ENCODE measurements around the gene NKAIN2.
"Not testable (repeated sequence)": the region's sequence is repeated elsewhere in the genome, so short reads cannot be mapped to it uniquely, and the experiment has no call there.

The NKAIN2 gene

DNA sequence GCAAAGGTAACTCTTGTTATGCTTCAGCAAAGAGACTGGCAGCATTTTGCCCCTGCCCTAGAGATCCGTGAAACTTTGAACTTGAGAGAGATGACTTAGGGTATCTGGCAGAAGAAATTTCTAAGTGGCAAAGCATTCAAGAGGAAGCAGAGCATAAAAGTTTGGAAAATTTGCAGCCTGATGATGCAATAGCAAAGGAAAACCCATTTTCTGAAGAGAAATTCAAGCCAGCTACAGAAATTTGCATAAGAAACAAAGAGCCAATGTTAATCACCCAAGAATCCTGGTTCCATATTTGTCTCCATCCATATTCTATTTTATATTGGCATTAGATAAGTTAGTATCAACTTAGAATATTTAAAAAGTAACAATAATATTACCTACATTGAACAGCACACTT lies 934.1 kb downstream of the NKAIN2 start:
- DNase-seq, result not testable (repeated sequence)

DNA sequence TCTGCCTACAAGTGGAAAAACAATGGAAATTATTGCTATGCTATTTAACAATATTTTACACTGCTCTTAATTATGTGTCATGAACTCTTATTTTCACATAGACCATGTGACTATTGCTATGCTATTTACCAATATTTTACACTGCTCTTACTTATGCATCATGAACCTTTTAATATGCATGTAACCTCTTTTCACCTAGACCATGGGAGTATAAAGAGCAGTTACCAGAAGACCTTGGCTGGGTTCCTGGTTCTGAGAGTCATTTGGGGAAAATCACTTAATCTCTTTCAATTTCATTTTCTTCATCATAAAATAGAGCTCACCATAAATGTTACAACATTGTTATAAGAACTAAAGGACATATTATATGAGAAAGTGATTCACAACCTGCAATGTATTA lies 934.8 kb downstream of the NKAIN2 start:
- DNase-seq, result no peak

DNA sequence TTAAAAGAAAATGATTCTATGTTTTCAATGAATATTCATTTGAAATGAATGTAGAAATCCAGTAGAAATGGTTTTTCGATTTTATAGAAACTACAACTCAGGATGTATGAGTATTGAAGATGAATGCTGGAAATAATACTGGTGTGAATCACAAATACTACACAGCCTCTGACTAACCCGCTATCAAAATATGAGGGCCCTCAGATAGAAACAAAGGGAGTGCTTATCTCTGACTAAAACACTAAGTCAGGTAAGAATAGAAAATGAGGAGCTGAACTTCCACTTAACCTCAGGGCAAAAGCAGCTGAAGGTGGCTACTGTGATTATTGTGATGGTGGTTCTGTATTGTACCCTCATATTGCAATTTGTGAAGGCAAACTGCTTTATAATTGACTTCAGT lies 937.7 kb downstream of the NKAIN2 start:
- no peak for DNase-seq

DNA sequence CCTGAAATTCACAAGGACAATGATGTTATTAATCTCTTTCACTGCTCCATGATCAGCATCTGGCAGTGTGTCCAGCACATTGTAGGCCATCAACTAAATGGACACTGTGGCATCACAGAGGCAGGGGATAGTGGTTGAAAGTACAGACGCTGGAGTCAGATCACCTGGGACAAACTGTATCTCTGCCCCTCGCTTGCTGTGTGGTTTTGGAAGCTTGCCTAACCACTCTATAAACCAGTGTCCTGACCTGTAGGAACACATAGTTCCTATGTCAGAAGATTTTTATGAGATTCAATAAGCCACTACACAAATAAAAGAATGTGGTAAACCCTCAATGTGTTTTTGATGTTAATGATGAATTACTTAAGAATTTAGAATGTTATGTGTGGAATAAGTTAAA lies 939.3 kb downstream of the NKAIN2 start:
- DNase-seq, result no peak

DNA sequence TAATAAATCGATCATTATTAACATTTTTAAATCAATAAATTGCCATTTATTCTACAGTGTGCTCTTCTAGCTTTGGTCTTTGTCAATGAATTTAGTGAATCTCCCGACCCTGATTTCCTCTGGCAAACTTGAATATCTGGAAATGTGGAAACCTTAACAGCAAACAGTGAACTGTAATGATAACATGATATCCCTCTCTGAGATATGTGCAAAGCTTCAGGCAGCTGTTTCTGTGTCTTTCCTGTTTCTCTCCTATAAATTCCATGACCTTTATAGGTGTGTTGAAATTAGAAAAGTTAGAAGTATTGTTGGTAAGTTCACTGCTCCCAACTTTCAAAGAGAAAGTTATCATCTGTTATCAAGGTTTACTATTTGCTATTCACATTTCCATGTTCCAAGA lies 939.8 kb downstream of the NKAIN2 start:
- DNase-seq, result no peak

DNA sequence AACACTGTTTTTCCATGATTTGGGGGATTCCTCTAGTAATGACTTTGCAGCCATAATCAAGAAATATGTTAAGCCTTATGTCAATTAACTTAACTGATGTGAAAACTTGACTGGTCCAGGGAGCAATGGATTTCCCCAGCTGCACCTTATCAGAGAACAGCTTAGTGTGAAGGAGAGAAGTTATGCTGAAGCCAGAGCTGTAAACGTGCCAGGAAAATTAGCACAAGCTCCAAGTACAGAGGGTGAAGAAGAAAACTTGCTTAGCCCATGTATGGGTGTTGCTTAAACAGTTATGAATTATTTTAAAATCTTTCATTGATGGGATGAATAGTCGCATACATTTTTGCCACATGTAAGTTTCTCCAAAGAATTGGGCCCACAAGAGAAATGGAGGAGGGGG lies 943.7 kb downstream of the NKAIN2 start:
- DNase-seq, result no peak

DNA sequence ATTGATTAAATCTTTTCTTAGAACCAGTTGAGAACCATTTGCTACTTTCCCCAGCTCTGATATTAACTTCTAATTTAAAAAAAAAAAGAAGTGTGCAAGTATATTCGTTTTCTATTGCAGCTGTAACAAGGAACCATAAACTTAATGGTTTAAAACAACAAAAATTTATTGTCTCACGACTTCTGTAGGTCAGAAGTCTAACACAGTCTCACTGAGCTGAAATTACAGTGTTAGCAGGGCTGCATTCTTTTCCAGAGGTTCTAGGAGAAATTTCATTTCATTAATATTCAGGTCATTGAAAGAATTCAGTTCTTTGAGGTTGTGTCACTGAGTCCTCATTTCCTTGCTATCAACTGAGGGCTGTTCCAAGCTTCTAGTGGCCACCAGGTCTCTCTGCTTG lies 945.1 kb downstream of the NKAIN2 start:
- no peak for DNase-seq

DNA sequence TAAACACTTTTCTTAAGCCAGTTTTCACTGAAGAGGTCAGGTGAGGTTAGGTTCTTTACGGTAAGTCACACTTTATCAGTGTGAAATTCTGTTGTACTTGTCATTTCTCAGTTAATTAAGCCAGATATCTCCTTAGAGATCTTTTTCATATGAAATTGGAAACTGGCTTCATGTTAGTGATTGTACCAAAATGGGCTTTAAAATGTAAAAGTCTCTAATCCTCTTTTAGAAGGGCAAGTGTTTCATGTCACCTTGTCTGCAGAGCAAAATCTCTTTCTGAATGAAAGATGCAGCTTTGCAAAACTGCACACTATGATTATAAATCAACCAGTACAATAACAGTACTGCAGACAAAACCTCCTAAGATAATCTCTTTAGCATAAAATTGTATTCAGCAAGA lies 949.3 kb downstream of the NKAIN2 start:
- DNase-seq, result no peak

DNA sequence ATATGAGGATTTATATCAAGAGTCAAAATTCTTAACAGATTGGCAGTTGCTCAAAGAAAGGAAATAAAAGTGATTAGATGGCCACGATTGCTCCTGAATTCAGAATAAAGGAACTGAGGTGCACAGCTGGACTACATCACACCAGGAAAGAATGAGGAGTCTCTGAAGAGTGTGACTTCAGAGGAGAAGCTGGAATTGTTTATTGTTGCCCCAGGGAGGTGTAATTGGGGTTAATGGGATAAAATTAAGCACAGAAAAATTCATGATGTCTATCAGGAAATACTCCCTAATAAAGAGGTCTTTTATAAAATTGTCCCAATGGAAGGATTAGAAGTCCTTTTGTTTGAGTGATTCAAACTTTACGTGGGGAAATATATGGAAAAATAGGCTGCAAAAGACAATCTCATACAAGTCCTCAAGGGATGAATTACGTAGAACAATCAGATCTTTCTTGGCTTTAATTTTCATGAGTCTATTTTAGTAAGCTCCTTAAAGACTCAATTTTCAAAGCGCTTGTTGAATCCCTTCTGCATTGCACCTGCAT lies 950.0 kb downstream of the NKAIN2 start:
- no peak for DNase-seq

- DNase-seq, result no peak
Observed at GRCh38 chr6:124755321-124755720, 951.7 kb downstream of the NKAIN2 start.

GRCh38 chr6:124757560-124757959 lies 953.9 kb downstream of the NKAIN2 start:
- DNase-seq, result no peak

DNA sequence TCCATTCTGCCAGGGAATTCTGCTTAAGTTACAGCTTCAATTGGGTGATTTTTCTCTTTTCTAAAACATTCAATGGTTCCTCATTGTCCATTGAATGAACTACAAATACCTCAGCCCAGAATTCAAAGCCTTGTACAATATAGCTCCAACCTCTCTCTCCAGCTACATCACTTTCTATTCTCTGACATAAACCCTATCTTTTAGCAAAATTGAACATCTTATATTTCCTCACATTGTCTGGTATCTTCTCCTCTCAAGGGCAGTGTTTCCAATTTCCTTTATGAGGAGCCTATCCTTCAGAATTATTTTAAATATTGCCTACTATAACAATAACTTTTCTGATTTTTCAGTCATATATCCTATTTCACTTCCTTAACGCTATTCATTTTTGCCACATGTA lies 955.0 kb downstream of the NKAIN2 start:
- DNase-seq, result no peak

DNA sequence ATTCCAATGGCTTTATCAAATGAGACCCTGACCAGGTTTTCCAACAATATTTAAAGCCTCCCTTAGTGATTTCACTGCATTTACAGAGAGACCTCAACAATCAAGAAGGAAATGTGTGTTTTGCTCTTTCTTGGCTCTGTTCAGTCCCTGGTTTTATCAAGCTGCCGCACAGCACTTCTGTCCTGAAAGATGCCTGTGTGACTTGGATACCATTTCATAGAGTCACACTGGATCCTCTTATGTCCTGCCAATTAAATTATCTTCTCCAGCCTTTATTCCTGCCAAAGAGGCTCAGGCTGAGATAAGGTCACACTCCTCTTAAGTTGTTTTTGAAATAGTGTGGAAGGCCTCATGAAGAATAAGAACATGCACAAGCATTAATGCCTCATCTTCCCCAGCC lies 961.6 kb downstream of the NKAIN2 start:
- DNase-seq, result no peak

- DNase-seq, result no peak
Observed at GRCh38 chr6:124768224-124768623, 964.6 kb downstream of the NKAIN2 start.

DNA sequence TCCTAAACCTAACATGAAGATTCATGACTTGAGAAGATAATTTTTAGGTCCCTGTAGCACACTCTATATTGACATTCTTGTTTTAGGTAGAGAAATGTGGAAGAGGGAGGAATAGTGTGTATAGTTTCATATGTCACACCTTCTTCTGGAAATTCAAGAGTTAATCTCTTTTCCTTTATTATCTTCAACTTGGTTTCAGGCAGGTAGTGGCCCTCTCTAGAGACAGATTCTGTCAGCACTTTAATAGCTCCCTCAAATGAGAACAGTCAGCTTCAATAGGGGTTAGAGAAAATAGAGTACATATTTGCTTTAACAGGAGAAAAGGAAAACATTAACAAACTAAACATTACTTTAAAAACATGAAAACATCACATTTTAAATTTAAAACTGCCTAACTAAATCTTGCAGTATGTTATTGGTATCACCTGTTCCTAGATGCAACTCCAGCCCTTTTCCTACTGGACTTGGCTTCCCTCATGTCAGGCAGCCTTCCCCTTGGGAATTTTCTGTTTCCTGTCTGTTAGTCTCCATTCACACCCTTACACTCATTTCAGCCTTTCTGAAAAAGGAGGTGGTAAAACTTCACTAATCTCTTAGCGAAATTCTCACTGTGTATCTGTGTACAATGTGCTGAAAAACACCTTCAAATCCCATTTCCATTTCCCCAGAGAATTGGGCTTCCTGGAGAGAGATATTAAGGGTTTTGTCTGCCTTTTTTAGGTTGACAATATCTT lies 966.3 kb downstream of the NKAIN2 start:
- DNase-seq, result no peak

GRCh38 chr6:124770784-124771183 lies 967.1 kb downstream of the NKAIN2 start:
- DNase-seq, result no peak

GRCh38 chr6:124772733-124773319 lies 969.2 kb downstream of the NKAIN2 start:
- DNase-seq, result no peak

- DNase-seq, result no peak
Observed at GRCh38 chr6:124775121-124775520, 971.5 kb downstream of the NKAIN2 start.

DNA sequence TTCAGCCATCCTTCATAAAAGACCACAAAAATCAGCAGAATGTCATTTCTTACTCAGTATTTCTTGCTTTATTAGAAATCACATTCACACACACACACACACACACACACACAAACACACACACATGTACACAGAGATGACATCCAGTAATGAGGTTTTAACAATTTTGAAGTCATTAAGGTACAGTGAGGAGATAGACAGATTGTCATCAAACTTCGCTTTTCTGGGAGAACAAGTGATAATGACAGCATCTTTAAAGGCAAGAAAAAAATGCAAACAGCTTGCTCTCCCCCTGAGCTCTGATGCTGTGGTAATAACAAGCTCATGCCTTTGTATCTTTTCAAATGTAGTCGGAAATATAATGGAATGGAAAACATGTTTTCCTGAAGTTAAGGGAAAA lies 974.2 kb downstream of the NKAIN2 start:
- no peak for DNase-seq

DNA sequence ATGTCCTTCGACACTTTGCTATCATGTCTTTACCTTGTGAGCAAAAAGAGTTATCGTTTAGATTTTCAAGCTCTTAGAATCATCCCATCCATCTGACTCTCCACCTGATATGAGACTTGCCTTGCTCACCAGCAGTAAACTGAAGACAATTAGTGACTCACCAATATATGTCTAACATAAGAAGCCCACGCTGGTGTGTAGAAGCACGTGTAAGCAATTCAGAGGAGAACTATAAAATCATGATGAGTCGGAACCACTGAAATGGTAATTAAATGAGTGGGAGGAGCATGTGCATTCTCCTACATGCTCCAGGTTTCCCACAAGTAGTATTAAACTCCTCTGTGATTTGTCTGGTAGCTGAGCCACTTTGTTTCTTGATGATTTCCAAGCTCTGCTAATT lies 977.0 kb downstream of the NKAIN2 start:
- no peak for DNase-seq

DNA sequence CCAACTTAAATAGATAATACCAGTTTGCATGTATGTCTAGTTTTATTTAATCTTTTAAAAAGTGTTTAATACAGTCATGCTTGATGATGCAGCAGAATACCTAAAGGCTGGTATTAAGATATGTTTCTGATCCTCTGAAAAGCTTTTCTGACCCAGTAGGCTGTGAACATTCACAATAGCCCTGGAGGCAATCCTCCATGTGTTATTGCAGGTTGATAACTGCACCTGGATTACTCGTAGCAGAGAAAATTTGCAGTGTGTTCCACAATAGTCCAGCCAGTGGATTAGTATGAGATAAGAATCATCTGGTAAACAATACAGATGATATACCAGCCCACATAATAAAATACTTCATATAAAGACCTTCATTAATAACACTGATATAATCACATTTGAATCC lies 979.7 kb downstream of the NKAIN2 start:
- DNase-seq, result no peak

GRCh38 chr6:124791156-124791555 lies 987.5 kb downstream of the NKAIN2 start:
- DNase-seq, result no peak

- DNase-seq, result no peak
Observed at GRCh38 chr6:124792386-124792785, 988.7 kb downstream of the NKAIN2 start.

- no peak for DNase-seq
Observed at GRCh38 chr6:124793398-124793797, 989.7 kb downstream of the NKAIN2 start.

Measured in NCI-H2081 treated with DMSO at 0.1 percent for 48 hours (cell line).